Transverse colon (tissue), 4 donors: Measurements from ENCODE around the gene TAL1. TPM values are rescaled to one million over a fixed set of nuclear protein-coding genes. Genes with fewer than 3 reads are reported as not detected.

Experiments used
- DNase-seq: peaks from one replicate; pipeline ENCODE4 v3.0.0-alpha.2; 2019
- H3K27ac ChIP-seq, 4 donors: fragments of 200-600 bp; sonication (generic); 2 replicates each; pipeline ENCODE4 v1.5.1; 2016 to 2018; ENCODE audit warnings: inconsistent platforms in 4 of 4
- H3K27me3 ChIP-seq: fragments of 200-600 bp; sonication (generic); 2 replicates; pipeline ENCODE4 v1.5.1; 2017; ENCODE audit warnings: inconsistent platforms
- H3K36me3 ChIP-seq, 4 donors: fragments of 200-600 bp; sonication (generic); 2 replicates each; pipeline ENCODE4 v1.5.1; 2017 to 2019; ENCODE audit warnings: inconsistent platforms in 4 of 4
- H3K4me1 ChIP-seq, 4 donors: fragments of 200-600 bp; sonication (generic); 2 replicates each; pipeline ENCODE4 v1.5.1; 2017 to 2020; ENCODE audit warnings: inconsistent platforms in 4 of 4
- H3K4me3 ChIP-seq, 4 donors: fragments of 200-600 bp; sonication (generic); 1 replicate in 1 of 4; 2 replicates in 3 of 4; pipeline versions ENCODE4 v1.5.1 to v1.6.1; 2017 to 2019; ENCODE audit warnings: inconsistent platforms in 4 of 4
- H3K9me3 ChIP-seq, 2 donors: fragments of 200-600 bp; sonication (generic); 2 replicates each; pipeline ENCODE4 v1.5.1; 2017 to 2019; ENCODE audit warnings: inconsistent platforms in 2 of 2
- CTCF ChIP-seq, 5 experiments: fragments of 200-600 bp in 3 of 5; fragments of 450-650 bp in 2 of 5; sonication (generic) in 3 of 5; IDR thresholded peaks; 1 replicate in 2 of 5; 2 replicates in 3 of 5; pipeline ENCODE4 v1.5.1; 2016 to 2017; ENCODE audit warnings: antibody characterized with exemption in 5 of 5, inconsistent platforms in 3 of 5, mild to moderate bottlenecking in 2 of 5, moderate library complexity in 1 of 5
- EP300 ChIP-seq: sonication (generic); formaldehyde crosslinking; IDR thresholded peaks from one replicate; pipeline ENCODE4 v1.6.1; 2017; ENCODE audit warnings: antibody characterized with exemption, low read depth
- POLR2A ChIP-seq: fragments of 450-650 bp; IDR thresholded peaks from one replicate; pipeline ENCODE4 v1.6.1; 2016; ENCODE audit warnings: antibody characterized with exemption, mild to moderate bottlenecking, moderate library complexity
- POLR2AphosphoS5 ChIP-seq, 3 donors: sonication (generic); formaldehyde crosslinking; IDR thresholded peaks; one replicate each; pipeline ENCODE4 v1.6.1; 2016; ENCODE audit warnings: antibody characterized with exemption in 3 of 3
- WGBS, 2 donors: methylation state at CpG; one replicate each; pipeline ENCODE4 v1.1.5; 2018; ENCODE audit warnings: low coverage in 1 of 2; 5-methylcytosine and 5-hydroxymethylcytosine counted together
- in situ Hi-C, 4 donors: fragments of 200-750 bp; cut with MboI; loops; one replicate each; pipeline versions ENCODE4 v1.15.0 to v1.15.1; 2017; ENCODE audit warnings: low sequenced_read_pairs in 3 of 4, low pct_ligation_motif_present in 1 of 4, low pct_unique_long_range_greater_than_20kb in 1 of 4
- intact Hi-C: fragments of 100-400 bp; cut with DNase I; formaldehyde crosslinking; loops from one replicate; pipeline ENCODE4 v1.15.1; 2023; ENCODE audit warnings: low total_unique reads
- total RNA-seq, 4 donors: library from RNA; depleted of rRNA; stranded (reverse); fragments of >200 nt; gene quantifications; one replicate each; pipeline ENCODE4 v1.1.0, GENCODE V29; 2016

Gene TAL1
- total RNA-seq, 4 donors from 2014 or later, result 0.80 to 7.9 (median 1.9) TPM

DNA sequence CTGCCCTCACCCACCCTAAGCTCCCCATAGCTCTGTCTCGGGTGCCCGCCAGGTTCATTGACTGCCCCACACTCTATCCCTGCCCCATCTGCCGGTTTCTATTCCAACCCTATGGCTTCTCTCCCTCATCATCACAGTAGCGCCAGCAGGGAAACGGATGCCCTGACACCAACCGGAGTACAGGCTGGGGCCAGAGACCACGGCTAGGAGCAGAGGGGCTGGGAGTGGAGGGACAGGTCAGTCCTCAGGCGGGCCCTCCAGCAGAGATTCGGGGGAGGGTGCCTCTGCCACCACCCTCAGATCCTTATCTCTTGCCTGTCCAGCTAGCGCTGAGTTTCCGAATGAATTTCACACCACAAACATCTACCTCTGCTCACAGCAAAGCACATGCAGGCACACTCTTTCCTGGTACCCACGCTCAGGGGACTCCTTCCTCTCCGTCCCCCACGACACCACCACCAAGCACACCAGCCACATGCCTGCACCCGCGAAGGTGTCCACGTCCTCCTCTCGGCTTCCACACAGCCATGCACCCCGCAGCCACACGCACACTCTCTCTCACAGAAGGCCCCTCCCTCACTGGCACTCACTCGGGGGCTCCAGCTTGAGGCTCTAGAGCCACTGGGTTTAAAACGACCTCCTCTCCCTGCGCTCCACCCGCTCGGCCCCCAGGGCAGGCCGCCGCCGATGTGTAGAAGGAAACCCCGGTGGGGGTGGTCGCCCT, 7.2 kb downstream of the TAL1 start:
- TF ChIP-seq CTCF (IDR thresholded peaks at IDR 0.05) (no peak), EP300 (no peak), POLR2AphosphoS5 (IDR thresholded peaks at IDR 0.05) (no peak), POLR2A (no peak)
- H3K9me3 ChIP-seq, result no peaks in the 10 kb centered on the region
- H3K27ac ChIP-seq, result no peak overlapping the region
- peak overlapping the region in 2 of 4 donors; percentile 22 to 38 for H3K4me3 ChIP-seq
- 15% methylated on average over 30 of the region's 30 CpGs; no CpG with 5 or more reads in 1 of the 2 donors for WGBS, 2 donors
- intact Hi-C loops, result no loop called here
- H3K36me3 ChIP-seq, result no peaks in the 10 kb centered on the region
- H3K27me3 ChIP-seq, result peaks cover 86% of the 10 kb centered on the region
- DNase-seq, result no peak
- in situ Hi-C loops, result no loop called here
- H3K4me1 ChIP-seq, result peaks cover 8 to 21% (median 15%) of the 10 kb centered on the region in 4 donors

DNA sequence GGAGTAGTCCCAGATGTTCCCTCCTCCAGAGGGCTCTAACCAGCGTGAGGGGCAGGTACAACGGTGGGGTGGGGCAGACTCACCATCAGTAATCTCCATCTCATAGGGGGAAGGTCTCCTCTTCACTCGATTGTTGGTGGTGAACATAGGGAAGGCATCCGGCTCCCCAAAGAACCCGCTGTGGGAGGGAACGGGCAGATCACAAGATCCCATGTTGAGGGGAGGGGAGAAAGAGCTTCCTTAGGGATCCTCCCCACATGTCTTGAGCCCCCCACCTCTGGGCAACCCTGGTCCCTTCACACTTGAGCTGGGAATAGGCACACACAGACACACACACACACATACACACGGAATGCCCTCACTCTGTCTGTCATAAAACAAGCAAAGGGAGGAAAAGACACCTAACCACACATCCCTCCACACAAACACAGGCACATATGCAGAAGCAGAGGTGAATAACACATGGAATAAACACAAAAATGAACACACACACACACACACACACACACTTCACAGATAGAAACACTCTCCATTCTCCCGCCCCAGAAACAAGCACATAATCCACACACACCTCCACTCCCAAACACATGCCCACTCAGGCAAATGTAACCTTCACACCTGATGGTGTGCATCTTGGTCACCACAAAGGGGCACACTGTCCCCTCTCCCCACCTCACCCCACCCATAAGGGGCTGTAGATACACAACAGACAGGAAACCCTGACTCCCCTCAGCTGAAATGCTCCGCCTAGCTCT, 7.9 kb downstream of the TAL1 start:
- Histone ChIP-seq H3K4me1 (peaks cover 8 to 14% (median 13%) of the 10 kb centered on the region in 4 donors), H3K27me3 (peaks cover 79% of the 10 kb centered on the region), H3K27ac (no peak overlapping the region), H3K4me3 (no peak overlapping the region), H3K9me3 (no peaks in the 10 kb centered on the region), H3K36me3 (no peaks in the 10 kb centered on the region)
- intact Hi-C loops (no loop called here), in situ Hi-C loops (no loop called here)
- TF ChIP-seq EP300, result no peak
- no peak for TF ChIP-seq POLR2A
- TF ChIP-seq CTCF (IDR thresholded peaks at IDR 0.05), result no peak
- no peak for TF ChIP-seq POLR2AphosphoS5 (IDR thresholded peaks at IDR 0.05)
- no peak for DNase-seq
- WGBS, 2 donors, result 40% methylated on average over 9 of the region's 9 CpGs; no CpG with 5 or more reads in 1 of the 2 donors

DNA sequence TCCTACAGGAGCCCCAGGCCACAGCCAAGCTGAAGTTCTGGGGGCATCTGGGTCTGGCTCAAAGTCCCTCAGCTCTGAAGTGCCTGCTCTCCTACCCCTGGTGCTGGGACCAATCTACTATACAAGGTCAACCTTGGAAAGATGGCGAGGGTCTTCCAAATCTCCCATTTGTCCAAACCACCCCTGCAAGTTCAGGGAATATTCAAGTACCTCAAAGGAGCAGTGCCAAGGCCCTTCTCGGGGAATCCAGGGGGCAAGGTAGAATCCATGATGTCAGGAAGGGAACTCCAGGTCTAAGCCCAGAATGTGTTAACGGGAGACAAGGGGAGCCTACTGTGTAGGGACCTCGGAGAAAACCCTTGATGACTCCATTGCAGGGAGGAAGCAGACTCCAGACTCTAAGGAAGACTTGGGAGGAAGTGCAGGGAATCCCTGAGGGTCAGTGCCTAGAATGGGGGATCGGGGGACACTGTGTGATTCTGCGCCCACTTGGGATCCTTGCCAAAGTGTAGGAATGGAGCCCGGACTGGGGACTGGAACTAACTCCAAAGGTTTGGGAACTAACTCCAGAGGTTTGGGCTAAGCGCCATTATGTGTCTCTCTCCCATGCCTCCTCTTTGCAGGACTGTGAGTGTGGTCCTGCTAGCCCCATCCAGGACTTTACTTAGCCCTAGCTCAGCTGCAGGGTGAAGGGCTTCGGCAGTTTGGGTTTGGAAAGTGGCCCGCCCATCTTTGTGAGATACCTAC, 8.7 kb downstream of the TAL1 start:
- Histone ChIP-seq H3K9me3 (no peaks in the 10 kb centered on the region), H3K4me1 (peaks cover 8 to 14% (median 13%) of the 10 kb centered on the region in 4 donors), H3K27ac (no peak overlapping the region), H3K4me3 (no peak overlapping the region), H3K36me3 (no peaks in the 10 kb centered on the region), H3K27me3 (peaks cover 71% of the 10 kb centered on the region)
- TF ChIP-seq CTCF (IDR thresholded peaks at IDR 0.05), result no peak
- TF ChIP-seq POLR2AphosphoS5 (IDR thresholded peaks at IDR 0.05), result no peak
- no peak for TF ChIP-seq EP300
- TF ChIP-seq POLR2A, result no peak
- WGBS, 2 donors, result 61 to 80% methylated on average over 1 to 10 of the region's 10 CpGs
- intact Hi-C loops, result no loop called here
- in situ Hi-C loops, result no loop called here
- DNase-seq, result no peak

- in situ Hi-C loops, result no loop called here
- H3K27me3 ChIP-seq, result peaks cover 63% of the 10 kb centered on the region
Measured at GRCh38 chr1:47222476-47222875, 9.5 kb downstream of the TAL1 start.

More at GRCh38 chr1:47222476-47222875, 9.5 kb downstream of the TAL1 start:
- DNase-seq, result no peak
- 91 to 96% methylated on average over 3 of the region's 3 CpGs for WGBS, 2 donors
- Histone ChIP-seq H3K9me3 (no peaks in the 10 kb centered on the region), H3K4me1 (peaks cover 8 to 14% (median 13%) of the 10 kb centered on the region in 4 donors), H3K36me3 (no peaks in the 10 kb centered on the region), H3K27ac (no peak overlapping the region), H3K4me3 (no peak overlapping the region)
- intact Hi-C loops, result no loop called here
- TF ChIP-seq CTCF (IDR thresholded peaks at IDR 0.05) (no peak), EP300 (no peak), POLR2A (no peak), POLR2AphosphoS5 (IDR thresholded peaks at IDR 0.05) (no peak)
